RPMI7951 (cell line): ENCODE results near the gene MMADHC. TPM values are rescaled to one million over a fixed set of nuclear protein-coding genes. Genes with fewer than 3 reads are reported as not detected.

Experiments used
- DNase-seq: peaks from one replicate; pipeline ENCODE4 v3.0.0-alpha.2; 2012; ENCODE audit warnings: low read depth
- total RNA-seq: library from RNA; depleted of rRNA; stranded (reverse); fragments of >200 nt; shearing (Covaris generic); gene quantifications from 2 replicates; pipeline ENCODE4 v1.2.3, GENCODE V29; 2014

MMADHC gene
- total RNA-seq, 1 experiment from 2014 or later = 391 TPM

GRCh38 chr2:149556452-149556851 lies 31.1 kb downstream of the MMADHC start:
- no peak for DNase-seq

- DNase-seq = no peak
Measured at GRCh38 chr2:149552830-149553229, 34.7 kb downstream of the MMADHC start.

- DNase-seq = no peak
Measured at GRCh38 chr2:149552226-149552625, 35.3 kb downstream of the MMADHC start.

GRCh38 chr2:149544692-149545091 lies 42.9 kb downstream of the MMADHC start:
- DNase-seq = peak; percentile 56

GRCh38 chr2:149543845-149544244 lies 43.7 kb downstream of the MMADHC start:
- DNase-seq = no peak

- no peak for DNase-seq
Measured at GRCh38 chr2:149540138-149540537, 47.4 kb downstream of the MMADHC start.

- no peak for DNase-seq
Measured at GRCh38 chr2:149538138-149538833, 49.3 kb downstream of the MMADHC start.

GRCh38 chr2:149537092-149537726 lies 50.4 kb downstream of the MMADHC start:
- no peak for DNase-seq

GRCh38 chr2:149536649-149537048 lies 50.9 kb downstream of the MMADHC start:
- DNase-seq = no peak

GRCh38 chr2:149534674-149535073 lies 52.9 kb downstream of the MMADHC start:
- no peak for DNase-seq

- no peak for DNase-seq
Measured at GRCh38 chr2:149528983-149529382, 58.6 kb downstream of the MMADHC start.

GRCh38 chr2:149527998-149528755 lies 59.4 kb downstream of the MMADHC start:
- DNase-seq = peak; percentile 12

GRCh38 chr2:149526689-149527088 lies 60.9 kb downstream of the MMADHC start:
- no peak for DNase-seq

GRCh38 chr2:149525323-149525722 lies 62.3 kb downstream of the MMADHC start:
- DNase-seq = no peak
